ENCODE results near the gene FAM131A.

GRCh38 chr3:184378651-184379357 is 41.4 kb downstream of the FAM131A start:
- TF ChIP-seq CTCF (IDR thresholded peaks at IDR 0.05 in 4 of 5, conservative IDR thresholded peaks at IDR 0.05 in 1 of 5) (no peak), POLR2A (IDR thresholded peaks at IDR 0.05) (no peak)

Measured in gastrocnemius medialis (tissue), 4 donors.